Measurements from ENCODE around the gene CRB1. TPM values are rescaled to one million over a fixed set of nuclear protein-coding genes. Genes with fewer than 3 reads are reported as not detected.

Gene CRB1
- total RNA-seq, 1 donor from 2014 or later = 0.08 TPM

GRCh38 chr1:197437601-197438000 lies 169.5 kb downstream of the CRB1 start:
- ATAC-seq (ENCODE audit: poor library complexity) = no peak
- intact Hi-C loops (cut with DNase I) = no loop called here
- DNase-seq = no peak

GRCh38 chr1:197438010-197438790 lies 170.1 kb downstream of the CRB1 start:
- intact Hi-C loops (cut with DNase I) = no loop called here
- DNase-seq (no peak), ATAC-seq (ENCODE audit: poor library complexity) (no peak)

GRCh38 chr1:197439708-197440280 lies 171.7 kb downstream of the CRB1 start:
- no peak for ATAC-seq (ENCODE audit: poor library complexity)
- intact Hi-C loops (cut with DNase I) = no loop called here
- DNase-seq = no peak

- intact Hi-C loops (cut with DNase I) = no loop called here
- ATAC-seq (ENCODE audit: poor library complexity) (peak; percentile 49), DNase-seq (no peak)
Measured at GRCh38 chr1:197440715-197441114, 172.7 kb downstream of the CRB1 start.

- ATAC-seq (ENCODE audit: poor library complexity) (peak; percentile 85), DNase-seq (peak; percentile 81)
- intact Hi-C loops (cut with DNase I) = no loop called here
Measured at GRCh38 chr1:197441999-197442414, 174.0 kb downstream of the CRB1 start.

- intact Hi-C loops (cut with DNase I) = no loop called here
- no peak for DNase-seq
- ATAC-seq (ENCODE audit: poor library complexity) = no peak
Measured at GRCh38 chr1:197444755-197445154, 176.7 kb downstream of the CRB1 start.

GRCh38 chr1:197448121-197448779 lies 180.2 kb downstream of the CRB1 start:
- no peak for ATAC-seq (ENCODE audit: poor library complexity)
- DNase-seq = no peak
- intact Hi-C loops (cut with DNase I) = no loop called here

GRCh38 chr1:197451381-197451780 lies 183.3 kb downstream of the CRB1 start:
- DNase-seq (no peak), ATAC-seq (ENCODE audit: poor library complexity) (no peak)
- intact Hi-C loops (cut with DNase I) = no loop called here

GRCh38 chr1:197453376-197454058 lies 185.5 kb downstream of the CRB1 start:
- intact Hi-C loops (cut with DNase I) = no loop called here
- no peak for DNase-seq
- ATAC-seq (ENCODE audit: poor library complexity) = no peak

- DNase-seq = no peak
- intact Hi-C loops (cut with DNase I) = no loop called here
- no peak for ATAC-seq (ENCODE audit: poor library complexity)
Measured at GRCh38 chr1:197462539-197462938, 194.5 kb downstream of the CRB1 start.

GRCh38 chr1:197463142-197463541 lies 195.1 kb downstream of the CRB1 start:
- intact Hi-C loops (cut with DNase I) = no loop called here
- DNase-seq (no peak), ATAC-seq (ENCODE audit: poor library complexity) (no peak)

GRCh38 chr1:197464044-197464443 lies 196.0 kb downstream of the CRB1 start:
- ATAC-seq (ENCODE audit: poor library complexity) (peak; percentile 89), DNase-seq (no peak)
- intact Hi-C loops (cut with DNase I) = no loop called here

- intact Hi-C loops (cut with DNase I) = no loop called here
- no peak for ATAC-seq (ENCODE audit: poor library complexity)
- DNase-seq = no peak
Measured at GRCh38 chr1:197465528-197466327, 197.7 kb downstream of the CRB1 start.

GRCh38 chr1:197466813-197467212 lies 198.8 kb downstream of the CRB1 start:
- intact Hi-C loops (cut with DNase I) = no loop called here
- no peak for DNase-seq
- no peak for ATAC-seq (ENCODE audit: poor library complexity)

- DNase-seq (no peak), ATAC-seq (ENCODE audit: poor library complexity) (no peak)
- intact Hi-C loops (cut with DNase I) = no loop called here
Measured at GRCh38 chr1:197467881-197468280, 199.8 kb downstream of the CRB1 start.

- ATAC-seq (ENCODE audit: poor library complexity) (no peak), DNase-seq (no peak)
- intact Hi-C loops (cut with DNase I) = no loop called here
Measured at GRCh38 chr1:197468543-197469175, 200.6 kb downstream of the CRB1 start.

- no peak for DNase-seq
- intact Hi-C loops (cut with DNase I) = no loop called here
- ATAC-seq (ENCODE audit: poor library complexity) = no peak
Measured at GRCh38 chr1:197469620-197470210, 201.7 kb downstream of the CRB1 start.

- no peak for DNase-seq
- intact Hi-C loops (cut with DNase I) = no loop called here
- no peak for ATAC-seq (ENCODE audit: poor library complexity)
Measured at GRCh38 chr1:197470330-197470729, 202.3 kb downstream of the CRB1 start.

Data from Right ventricle myocardium superior (tissue), 1 donor.